WI38 (cell line): Measurements from ENCODE around the gene CENPX.
A peak's percentile ranks its signal among the peaks of the same experiment; 100 is the strongest.
"Not testable (repeated sequence)": the region's sequence is repeated elsewhere in the genome, so short reads cannot be mapped to it uniquely, and the experiment has no call there.

Source experiments
- H3K4me3 ChIP-seq: 2 replicates; pipeline ENCODE4 v1.5.1; 2011; ENCODE audit warnings: low read depth, mild to moderate bottlenecking, control low read depth, low read length
- TF ChIP-seq, protein P1 (sequence below): IDR thresholded peaks from 2 replicates; pipeline ENCODE4 v1.5.1; 2012; ENCODE audit warnings: low read depth, mild to moderate bottlenecking, control low read depth, low read length

CENPX gene

DNA sequence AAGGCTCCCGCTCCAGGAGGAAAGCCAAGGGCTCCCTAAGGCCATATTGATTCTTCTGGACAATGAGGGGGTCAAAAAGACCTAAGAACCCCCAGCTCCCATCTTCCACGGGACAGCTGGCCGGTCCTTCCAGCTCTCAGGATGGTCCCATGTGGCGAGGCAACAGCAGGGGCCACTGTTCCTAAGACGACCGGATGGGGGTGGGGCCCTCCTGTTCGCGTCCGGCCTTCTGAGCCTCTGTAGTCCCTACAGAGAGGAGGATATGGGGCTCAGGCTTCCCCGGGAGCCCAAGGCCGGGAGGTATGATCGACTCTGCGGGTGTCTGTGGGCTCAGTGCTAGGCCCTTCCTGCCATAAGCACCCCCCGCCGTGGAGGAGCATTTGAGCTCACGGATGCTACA, 20.8 kb upstream of the CENPX start:
- TF ChIP-seq, protein P1, sequence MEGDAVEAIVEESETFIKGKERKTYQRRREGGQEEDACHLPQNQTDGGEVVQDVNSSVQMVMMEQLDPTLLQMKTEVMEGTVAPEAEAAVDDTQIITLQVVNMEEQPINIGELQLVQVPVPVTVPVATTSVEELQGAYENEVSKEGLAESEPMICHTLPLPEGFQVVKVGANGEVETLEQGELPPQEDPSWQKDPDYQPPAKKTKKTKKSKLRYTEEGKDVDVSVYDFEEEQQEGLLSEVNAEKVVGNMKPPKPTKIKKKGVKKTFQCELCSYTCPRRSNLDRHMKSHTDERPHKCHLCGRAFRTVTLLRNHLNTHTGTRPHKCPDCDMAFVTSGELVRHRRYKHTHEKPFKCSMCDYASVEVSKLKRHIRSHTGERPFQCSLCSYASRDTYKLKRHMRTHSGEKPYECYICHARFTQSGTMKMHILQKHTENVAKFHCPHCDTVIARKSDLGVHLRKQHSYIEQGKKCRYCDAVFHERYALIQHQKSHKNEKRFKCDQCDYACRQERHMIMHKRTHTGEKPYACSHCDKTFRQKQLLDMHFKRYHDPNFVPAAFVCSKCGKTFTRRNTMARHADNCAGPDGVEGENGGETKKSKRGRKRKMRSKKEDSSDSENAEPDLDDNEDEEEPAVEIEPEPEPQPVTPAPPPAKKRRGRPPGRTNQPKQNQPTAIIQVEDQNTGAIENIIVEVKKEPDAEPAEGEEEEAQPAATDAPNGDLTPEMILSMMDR: no peak
- no peak overlapping the region for H3K4me3 ChIP-seq

DNA sequence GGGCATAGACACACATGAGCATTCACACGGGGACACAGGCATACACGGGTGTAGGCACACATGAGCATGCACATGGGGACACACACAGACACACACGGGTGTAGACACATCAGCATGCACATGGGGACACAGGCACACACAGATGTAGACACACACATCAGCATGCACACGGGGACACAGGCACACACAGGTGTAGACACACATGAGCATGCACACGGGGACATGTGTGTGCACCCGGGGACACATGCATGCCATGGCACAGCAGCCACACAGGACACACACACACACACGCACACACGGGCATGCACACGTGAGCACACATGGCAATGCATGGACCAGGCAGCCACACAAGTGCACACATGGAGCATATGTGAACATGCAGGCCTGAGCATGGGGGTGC, 20.0 kb upstream of the CENPX start:
- H3K4me3 ChIP-seq: no peak overlapping the region
- TF ChIP-seq, protein P1: no peak

DNA sequence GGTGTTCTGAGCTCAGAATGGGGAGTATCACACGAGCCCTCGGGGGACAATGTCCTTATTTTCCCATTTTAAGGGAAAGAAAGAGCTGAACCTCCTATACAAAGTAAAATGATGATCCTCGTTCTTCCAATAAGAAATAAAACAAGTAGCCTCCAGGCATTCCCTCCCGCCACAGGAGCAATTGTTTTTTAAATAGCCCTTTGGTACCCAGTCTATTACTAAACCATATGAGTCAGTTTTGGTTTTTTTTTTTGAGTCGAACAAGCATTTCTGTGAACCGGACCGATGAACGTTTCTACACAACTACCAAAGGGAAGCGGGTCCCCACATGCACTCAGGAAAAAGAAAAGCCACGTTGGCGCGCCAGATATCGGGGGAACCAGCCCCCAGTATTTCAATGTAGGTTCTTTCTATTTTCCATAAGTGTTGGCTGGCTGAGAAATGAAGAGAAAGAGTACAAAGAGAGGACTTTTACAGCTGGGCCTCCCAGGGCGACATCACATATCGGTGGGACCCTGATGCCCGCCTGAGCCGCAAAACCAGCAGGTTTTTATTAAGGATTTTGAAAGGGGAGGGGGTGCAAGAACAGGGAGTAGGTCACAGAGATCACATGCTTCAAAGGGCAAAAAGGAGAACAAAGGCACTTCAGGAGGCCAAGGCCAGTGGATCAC, 18.6 kb upstream of the CENPX start:
- no peak overlapping the region for H3K4me3 ChIP-seq
- TF ChIP-seq, protein P1: no peak

DNA sequence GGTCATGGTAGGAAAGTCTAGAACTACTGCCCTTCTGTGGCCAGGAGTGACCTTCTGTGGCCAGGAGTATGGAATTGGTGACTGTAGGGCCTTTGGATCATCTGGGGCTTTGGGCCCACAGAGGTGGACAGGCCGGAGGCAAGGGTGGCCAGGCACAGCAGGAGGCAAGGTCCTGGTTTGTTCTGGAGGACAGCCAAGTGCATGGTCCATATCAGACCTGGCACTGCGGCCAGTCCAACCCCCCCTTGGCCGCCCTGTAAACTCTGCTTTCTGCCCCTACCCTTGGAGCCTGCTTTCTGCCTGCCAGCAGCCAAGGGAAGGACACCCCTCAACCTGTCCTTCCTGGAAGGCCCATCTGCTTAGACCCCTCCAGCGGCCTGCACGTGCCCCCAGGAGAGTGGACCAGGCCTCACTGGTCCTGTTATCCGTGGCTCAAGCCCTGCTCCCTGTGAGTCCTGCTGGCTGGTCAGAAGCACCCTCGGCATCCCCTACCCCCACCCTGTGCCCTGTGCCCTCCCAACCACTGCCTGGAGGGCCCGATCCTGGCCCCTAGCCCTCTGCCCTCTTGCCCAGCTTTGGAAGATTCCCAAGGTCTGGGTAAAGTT, 17.1 kb upstream of the CENPX start:
- H3K4me3 ChIP-seq: no peak overlapping the region
- TF ChIP-seq, protein P1: no peak

DNA sequence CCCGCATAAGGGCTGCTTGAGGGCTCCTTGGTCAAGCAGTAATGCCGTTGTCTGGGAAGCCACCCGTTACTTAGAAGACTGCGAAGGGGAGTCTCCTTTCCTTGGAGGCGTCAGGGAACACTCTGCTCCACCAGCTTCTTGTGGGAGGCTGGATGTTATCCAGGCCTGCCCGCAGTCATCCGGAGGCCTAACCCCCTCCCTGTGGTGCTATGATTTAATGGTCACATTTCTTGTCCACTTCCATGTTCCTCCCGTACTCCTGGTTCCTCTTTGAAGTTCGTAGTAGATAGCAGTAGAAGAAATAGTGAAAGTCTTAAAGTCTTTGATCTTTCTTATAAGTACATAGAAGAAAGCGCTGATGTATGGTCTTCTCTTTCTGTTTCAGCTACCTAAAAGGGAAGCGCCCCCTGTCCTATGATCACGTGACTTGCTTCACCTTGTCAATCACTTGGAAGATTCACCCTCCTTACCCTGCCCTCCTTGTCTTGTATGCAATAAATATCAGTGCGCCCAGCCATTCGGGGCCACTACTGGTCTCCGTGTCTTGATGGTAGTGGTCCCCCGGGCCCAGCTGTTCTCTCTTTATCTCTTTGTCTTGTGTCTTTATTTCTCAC, 16.2 kb upstream of the CENPX start:
- not testable (repeated sequence) for H3K4me3 ChIP-seq

DNA sequence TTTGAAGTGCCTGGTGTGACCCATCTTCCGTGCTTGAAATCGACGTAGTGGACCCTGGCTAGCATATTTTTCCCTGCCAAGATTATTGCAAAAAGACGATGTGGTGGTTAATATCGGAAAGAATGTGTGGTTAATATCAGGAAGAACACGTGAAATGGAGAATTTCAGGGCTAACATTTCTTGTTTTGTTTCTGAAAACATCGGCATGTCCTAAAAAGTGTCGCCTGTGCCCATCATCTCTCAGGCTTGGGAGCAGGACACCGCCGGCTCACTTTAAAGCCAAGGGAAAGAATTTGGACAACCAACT, 15.2 kb upstream of the CENPX start:
- peak overlapping the region; percentile 70 for H3K4me3 ChIP-seq
- TF ChIP-seq, protein P1: no peak

DNA sequence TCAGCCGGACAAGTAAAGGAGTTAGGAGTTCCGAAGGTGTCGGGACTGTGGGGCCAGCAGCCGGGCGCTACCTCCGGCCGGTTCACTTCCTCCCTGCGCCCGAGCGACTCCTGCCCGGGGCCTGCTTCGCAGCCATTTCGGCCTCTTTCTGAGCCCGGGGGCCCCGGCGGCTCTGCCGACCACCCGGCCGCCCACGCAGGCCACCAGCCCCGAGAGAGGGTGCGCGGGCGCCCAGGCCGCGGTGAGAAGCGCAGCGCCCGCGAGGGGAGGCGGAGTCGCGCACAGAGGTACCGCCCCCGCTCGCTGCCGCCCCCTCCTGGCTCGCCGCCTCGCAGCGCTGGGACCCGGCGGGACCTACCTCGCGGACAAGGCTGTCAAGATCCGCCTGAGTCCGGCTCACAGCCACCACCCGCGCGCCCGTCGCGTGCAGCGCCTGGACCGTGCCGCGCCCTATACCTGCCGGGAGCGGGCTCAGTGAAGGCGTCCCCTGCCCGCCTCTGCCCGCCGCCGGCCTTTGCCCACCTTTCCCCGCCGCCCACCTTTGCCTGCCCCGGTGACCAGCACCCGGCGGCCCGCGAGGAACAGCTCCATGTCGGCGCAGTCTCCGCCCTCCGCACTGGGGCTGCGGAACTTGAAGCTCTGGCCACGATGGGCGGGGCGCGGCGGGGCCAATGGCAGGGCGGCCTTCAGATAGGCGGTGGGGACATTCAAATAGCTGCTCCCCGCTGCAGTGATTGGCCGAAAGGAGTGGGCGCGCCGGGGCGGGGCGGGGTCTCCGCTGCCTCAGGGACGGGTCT, 14.6 kb upstream of the CENPX start, which contains the start of gene DCXR:
Gene DCXR (minus strand): TSS at position 606 of the 797 bp plus-strand sequence. CDS start 15 bp downstream, at position 591.
- peak within 1 kb of the TSS; percentile 70 for H3K4me3 ChIP-seq
- TF ChIP-seq, protein P1: peak; percentile 62
